Hepatocyte (in vitro differentiated cells): ENCODE data around the gene MOB2.

Source experiments
- EZH2 ChIP-seq: fragments of 200-600 bp; sonication (generic); IDR thresholded peaks from 2 replicates; pipeline ENCODE4 v1.6.1; 2016; ENCODE audit warnings: antibody characterized with exemption, mild to moderate bottlenecking, borderline replicate concordance
- EZH2phosphoT487 ChIP-seq: fragments of 200-600 bp; sonication (generic); IDR thresholded peaks from one replicate; pipeline ENCODE4 v1.6.1; 2018; ENCODE audit warnings: antibody characterized with exemption, mild to moderate bottlenecking, low read depth, moderate library complexity; ENCODE audit not compliant: unreplicated experiment, severe bottlenecking
- TF ChIP-seq, protein P1 (sequence below): fragments of 200-600 bp; sonication (generic); IDR thresholded peaks from 2 replicates; pipeline ENCODE4 v1.5.1; 2016; ENCODE audit warnings: antibody characterized with exemption, mild to moderate bottlenecking; ENCODE audit not compliant: poor library complexity

DNA sequence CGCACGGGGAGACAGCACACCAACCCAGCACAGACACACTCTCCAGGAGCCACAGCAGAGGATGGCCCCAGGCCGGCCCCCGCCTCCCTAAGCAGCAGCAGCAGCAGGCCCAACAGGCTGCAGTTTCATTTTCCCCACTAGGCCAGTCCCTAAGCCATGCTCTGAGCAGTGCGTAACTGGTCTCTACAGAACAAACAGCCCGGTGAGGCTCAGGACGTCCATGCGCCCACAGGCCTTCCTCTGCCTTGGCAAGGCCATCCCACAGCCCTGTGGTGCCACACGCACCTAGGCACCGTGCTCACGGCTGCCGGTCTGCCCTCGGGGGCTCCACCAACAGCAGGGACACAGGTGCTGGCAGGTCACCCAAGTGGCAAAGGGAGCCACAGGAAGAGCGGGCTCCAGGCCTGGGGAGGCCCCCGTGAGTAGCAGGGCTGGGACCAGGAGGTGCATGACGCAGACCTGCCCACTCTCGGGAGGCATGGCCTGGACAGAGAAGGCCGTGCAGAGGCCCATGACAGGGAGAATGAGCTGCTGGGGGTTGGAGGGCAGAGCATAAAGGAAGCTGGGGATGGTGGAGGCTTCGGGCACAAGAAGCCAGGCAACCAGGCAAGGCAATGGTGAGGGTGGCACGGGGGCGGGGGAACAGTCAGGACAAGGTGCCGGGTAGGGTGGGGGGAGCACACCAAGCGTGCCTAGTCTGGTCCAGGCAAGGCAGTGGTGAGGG is 1.4 kb upstream of the MOB2 start:
- TF ChIP-seq, protein P1, sequence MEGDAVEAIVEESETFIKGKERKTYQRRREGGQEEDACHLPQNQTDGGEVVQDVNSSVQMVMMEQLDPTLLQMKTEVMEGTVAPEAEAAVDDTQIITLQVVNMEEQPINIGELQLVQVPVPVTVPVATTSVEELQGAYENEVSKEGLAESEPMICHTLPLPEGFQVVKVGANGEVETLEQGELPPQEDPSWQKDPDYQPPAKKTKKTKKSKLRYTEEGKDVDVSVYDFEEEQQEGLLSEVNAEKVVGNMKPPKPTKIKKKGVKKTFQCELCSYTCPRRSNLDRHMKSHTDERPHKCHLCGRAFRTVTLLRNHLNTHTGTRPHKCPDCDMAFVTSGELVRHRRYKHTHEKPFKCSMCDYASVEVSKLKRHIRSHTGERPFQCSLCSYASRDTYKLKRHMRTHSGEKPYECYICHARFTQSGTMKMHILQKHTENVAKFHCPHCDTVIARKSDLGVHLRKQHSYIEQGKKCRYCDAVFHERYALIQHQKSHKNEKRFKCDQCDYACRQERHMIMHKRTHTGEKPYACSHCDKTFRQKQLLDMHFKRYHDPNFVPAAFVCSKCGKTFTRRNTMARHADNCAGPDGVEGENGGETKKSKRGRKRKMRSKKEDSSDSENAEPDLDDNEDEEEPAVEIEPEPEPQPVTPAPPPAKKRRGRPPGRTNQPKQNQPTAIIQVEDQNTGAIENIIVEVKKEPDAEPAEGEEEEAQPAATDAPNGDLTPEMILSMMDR = no peak
- TF ChIP-seq EZH2 (no peak), EZH2phosphoT487 (no peak)
